Fibroblast of the aortic adventitia (primary cell): ENCODE data around the gene SLC17A5. TPM values are rescaled to one million over a fixed set of nuclear protein-coding genes. Genes with fewer than 3 reads are reported as not detected.
A peak's percentile ranks its signal among the peaks of the same experiment; 100 is the strongest.
"Not testable (repeated sequence)": the region's sequence is repeated elsewhere in the genome, so short reads cannot be mapped to it uniquely, and the experiment has no call there.

Experiments used
- DNase-seq: peaks from one replicate; pipeline ENCODE4 v3.0.0-alpha.2; 2010; ENCODE audit warnings: low read depth
- H3K4me3 ChIP-seq: 2 replicates; pipeline ENCODE4 v1.5.1; 2011; ENCODE audit warnings: low read depth, mild to moderate bottlenecking, control low read depth, low read length, moderate library complexity
- total RNA-seq: library from RNA; depleted of rRNA; stranded (reverse); fragments of >200 nt; gene quantifications from 2 replicates; pipeline ENCODE4 v1.2.3, GENCODE V29; 2012; ENCODE audit warnings: low replicate concordance
- TF ChIP-seq, protein P1 (sequence below): IDR thresholded peaks from 2 replicates; pipeline ENCODE4 v1.5.1; 2011; ENCODE audit warnings: mild to moderate bottlenecking, low read length, control low read depth, inconsistent platforms; ENCODE audit not compliant: insufficient read depth

SLC17A5 gene
- total RNA-seq, 1 donor, result 38.2 TPM

DNA sequence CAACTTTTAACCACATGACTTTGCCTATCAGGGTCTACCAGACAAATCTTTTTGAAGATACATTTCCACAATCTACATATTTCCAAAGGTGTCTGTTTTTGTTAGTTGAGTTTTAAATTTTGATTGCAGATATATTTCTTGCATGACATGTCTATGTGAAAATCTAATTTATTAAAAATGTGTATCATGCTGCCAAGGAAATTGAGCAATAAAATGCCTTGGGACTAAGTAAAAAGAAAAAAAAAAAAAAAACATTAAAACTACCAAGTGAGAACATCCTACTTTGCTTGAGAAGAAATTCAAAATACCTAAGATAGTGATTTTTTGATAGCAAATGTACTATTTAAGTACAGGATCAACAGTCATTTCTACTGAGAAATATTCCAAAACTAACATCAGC lies 17.7 kb downstream of the SLC17A5 start:
- DNase-seq, result peak; percentile 58
- no peak overlapping the region for H3K4me3 ChIP-seq
- TF ChIP-seq, protein P1, sequence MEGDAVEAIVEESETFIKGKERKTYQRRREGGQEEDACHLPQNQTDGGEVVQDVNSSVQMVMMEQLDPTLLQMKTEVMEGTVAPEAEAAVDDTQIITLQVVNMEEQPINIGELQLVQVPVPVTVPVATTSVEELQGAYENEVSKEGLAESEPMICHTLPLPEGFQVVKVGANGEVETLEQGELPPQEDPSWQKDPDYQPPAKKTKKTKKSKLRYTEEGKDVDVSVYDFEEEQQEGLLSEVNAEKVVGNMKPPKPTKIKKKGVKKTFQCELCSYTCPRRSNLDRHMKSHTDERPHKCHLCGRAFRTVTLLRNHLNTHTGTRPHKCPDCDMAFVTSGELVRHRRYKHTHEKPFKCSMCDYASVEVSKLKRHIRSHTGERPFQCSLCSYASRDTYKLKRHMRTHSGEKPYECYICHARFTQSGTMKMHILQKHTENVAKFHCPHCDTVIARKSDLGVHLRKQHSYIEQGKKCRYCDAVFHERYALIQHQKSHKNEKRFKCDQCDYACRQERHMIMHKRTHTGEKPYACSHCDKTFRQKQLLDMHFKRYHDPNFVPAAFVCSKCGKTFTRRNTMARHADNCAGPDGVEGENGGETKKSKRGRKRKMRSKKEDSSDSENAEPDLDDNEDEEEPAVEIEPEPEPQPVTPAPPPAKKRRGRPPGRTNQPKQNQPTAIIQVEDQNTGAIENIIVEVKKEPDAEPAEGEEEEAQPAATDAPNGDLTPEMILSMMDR, result no peak

DNA sequence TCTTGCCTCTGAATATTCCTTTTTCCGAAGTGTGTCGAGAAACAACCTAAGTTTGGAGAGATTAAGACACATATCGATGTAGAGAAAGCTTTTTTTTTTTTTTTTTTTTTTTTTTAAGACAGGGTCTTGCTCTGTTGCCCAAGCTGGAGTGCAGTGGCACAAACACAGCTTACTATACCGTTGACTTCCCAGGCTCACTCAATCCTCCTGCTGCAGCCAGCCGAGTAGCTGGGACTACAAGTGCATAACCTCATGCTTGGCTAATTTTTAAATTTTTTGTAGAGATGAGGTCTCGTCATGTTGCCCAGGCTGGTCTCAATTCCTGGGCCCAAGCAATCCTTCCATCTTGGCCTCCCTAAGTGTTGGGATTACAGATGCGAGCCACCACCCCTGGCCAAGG lies 21.4 kb downstream of the SLC17A5 start:
- no peak overlapping the region for H3K4me3 ChIP-seq
- no peak for DNase-seq
- TF ChIP-seq, protein P1, result no peak

DNA sequence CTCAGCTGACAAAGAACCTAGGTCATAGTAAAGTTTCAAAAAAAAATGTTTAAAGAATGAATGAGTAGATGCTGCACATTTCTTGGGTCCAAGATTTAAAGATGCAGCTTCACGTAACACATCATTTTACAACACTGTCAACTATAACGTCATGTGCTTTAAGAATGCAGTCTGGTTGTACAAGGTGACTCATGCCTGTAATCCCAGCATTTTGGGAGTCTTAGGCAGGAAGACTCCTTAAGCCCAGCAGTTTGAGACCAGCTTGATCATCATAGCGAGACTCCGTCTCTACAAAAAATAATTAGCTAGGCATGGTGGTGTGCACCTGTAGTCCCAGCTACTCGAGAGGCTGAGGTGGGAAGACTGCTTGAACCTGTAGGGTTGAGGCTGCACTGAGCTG lies 21.9 kb downstream of the SLC17A5 start:
- no peak overlapping the region for H3K4me3 ChIP-seq
- no peak for DNase-seq
- TF ChIP-seq, protein P1, result no peak

DNA sequence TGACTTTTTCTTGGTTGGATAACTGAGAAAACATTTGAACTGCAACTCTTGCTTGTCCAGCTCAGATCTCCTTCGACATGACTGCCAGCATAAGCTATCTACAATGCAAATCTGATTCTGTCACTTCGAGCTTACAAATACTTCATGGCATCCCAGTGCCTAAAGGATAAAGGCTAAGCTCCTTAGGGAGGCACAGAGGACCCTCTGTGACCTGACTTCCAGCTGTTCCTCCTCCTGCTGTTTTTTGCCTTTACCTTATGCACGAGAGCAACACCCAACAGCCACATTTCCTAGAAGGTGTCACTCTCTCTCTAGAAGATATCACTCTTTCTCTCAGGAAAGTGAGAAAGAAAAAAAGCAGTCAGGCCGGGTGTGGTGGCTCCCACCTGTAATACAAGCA lies 23.4 kb downstream of the SLC17A5 start:
- TF ChIP-seq, protein P1, result no peak

DNA sequence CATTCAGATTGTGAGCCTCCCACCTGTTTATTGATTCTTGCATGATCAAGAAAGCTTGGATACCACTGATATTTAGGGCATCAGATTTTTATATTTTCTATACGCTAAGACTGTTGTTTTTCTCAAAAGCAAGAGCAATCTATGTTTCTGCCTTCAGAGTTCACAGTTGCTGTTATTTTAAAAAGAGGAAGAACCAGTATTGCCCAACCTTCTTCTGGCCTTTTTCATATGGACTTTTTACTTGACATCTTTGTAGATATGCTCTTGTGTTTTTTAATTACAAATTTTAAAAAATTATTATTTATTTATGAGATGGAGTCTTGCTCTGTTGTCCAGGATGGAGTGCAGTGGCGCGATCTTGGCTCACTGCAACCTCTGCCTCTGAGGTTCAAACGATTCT lies 28.9 kb downstream of the SLC17A5 start:
- DNase-seq, result no peak
- no peak overlapping the region for H3K4me3 ChIP-seq
- TF ChIP-seq, protein P1, result no peak

More for the DNA sequence above, 23.4 kb downstream of the SLC17A5 start:
- no peak overlapping the region for H3K4me3 ChIP-seq
- no peak for DNase-seq

DNA sequence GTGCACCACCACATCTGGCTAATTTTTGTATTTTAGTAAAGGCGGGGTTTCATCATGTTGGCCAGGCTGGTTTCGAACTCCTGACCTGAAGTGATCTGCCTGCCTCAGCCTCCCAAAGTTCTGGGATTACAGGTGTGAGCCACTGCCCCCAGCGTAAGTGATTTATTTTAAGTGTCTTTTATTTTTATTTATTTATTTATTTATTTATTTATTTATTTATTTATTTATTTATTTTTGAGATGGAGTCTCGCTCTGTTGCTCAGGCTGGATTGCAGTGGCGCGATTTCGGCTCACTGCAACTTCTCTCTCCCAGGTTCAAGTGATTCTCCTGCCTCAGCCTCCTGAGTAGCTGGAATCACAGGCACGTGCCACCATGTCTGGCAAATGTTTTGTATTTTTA lies 30.3 kb downstream of the SLC17A5 start:
- not testable (repeated sequence) for DNase-seq, H3K4me3 ChIP-seq

DNA sequence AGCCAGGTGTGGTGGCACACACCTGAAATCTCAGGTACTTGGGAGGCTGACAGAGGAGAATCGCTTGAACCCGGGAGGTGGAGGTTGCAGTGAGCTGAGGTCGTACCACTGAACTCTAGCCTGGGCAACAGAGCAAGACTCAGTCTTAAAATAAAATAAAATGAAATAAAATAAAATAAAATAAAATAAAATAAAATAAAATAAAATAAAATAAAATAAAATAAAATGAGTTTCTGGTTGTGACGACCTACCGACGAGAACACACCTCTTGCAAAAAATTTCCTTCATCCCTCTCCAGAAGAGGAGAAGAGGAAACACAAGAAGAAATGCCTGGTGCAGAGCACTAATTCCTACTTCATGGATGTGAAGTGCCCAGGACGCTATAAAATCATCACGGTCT lies 35.7 kb downstream of the SLC17A5 start:
- not testable (repeated sequence) for DNase-seq, H3K4me3 ChIP-seq

DNA sequence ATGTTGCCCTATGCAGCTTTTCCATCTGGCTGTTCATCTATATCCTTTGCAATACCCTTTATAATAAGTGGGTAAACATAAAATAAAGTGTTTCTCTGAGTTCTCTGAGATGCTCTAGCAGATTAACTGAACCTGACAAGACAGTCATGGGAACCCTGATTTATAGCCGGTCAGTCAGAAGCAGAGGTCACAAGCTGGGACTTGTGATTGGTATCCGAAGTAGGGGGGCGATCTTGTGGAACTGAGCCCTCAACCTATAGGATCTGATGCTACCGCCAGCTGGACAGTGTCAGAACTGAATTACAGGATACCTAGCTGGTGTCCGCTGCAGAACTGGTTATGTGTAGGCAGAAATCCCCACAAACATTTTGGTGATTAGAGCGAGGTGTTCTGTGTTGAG lies 39.0 kb downstream of the SLC17A5 start:
- DNase-seq, result no peak
- TF ChIP-seq, protein P1, result no peak

More for the DNA sequence above, 39.0 kb downstream of the SLC17A5 start:
- no peak overlapping the region for H3K4me3 ChIP-seq
